ENCODE data around the gene HOMER3.

- TF ChIP-seq CTCF (conservative IDR thresholded peaks at IDR 0.05; ENCODE audit: low read depth in 2 of 2) (no peak), REST (IDR thresholded peaks at IDR 0.05; ENCODE audit: unreplicated experiment) (no peak), EZH2 (IDR thresholded peaks at IDR 0.05; ENCODE audit: low read depth, unreplicated experiment) (no peak), POLR2AphosphoS5 (IDR thresholded peaks at IDR 0.05; ENCODE audit: low read depth) (peak; percentile 41; the same call in 1 of the 2 replicates), STAT1 (IDR thresholded peaks at IDR 0.05; ENCODE audit: unreplicated experiment) (no peak), EZH2phosphoT487 (IDR thresholded peaks at IDR 0.05; ENCODE audit: unreplicated experiment) (no peak), CREB1 (CRISPR knock-in tag; IDR thresholded peaks at IDR 0.05; ENCODE audit: low read depth) (no peak), NANOG (IDR thresholded peaks at IDR 0.05; ENCODE audit: borderline replicate concordance) (no peak), ETS1 (IDR thresholded peaks at IDR 0.05) (no peak), JUNB (IDR thresholded peaks at IDR 0.05; ENCODE audit: unreplicated experiment) (no peak), ZNF331 (CRISPR knock-in tag; IDR thresholded peaks at IDR 0.05; ENCODE audit: low read depth) (no peak), ZNF462 (CRISPR knock-in tag; IDR thresholded peaks at IDR 0.05) (no peak), ZNF114 (CRISPR knock-in tag; IDR thresholded peaks at IDR 0.05) (no peak)
Observed at GRCh38 chr19:18966307-18966706, 25.3 kb upstream of the HOMER3 start.

All from GM23338 (cell line).